Measurements from ENCODE around the gene OR6S1. TPM values are rescaled to one million over a fixed set of nuclear protein-coding genes. Genes with fewer than 3 reads are reported as not detected.

OR6S1 gene
- total RNA-seq, 1 experiment from 2014 or later: not detected

GRCh38 chr14:20681348-20682126, 40.0 kb upstream of the OR6S1 start (continued):
- 0 out of 2 replicates have a peak, but pooled peaks have one; percentile 19 for TF ChIP-seq ETV6 (CRISPR knock-in tag; IDR thresholded peaks at IDR 0.05)
- 0 out of 2 replicates have a peak, but pooled peaks have one; percentile 13 for TF ChIP-seq GABPB1 (CRISPR knock-in tag; IDR thresholded peaks at IDR 0.05)
- TF ChIP-seq CREB1 (CRISPR knock-in tag; IDR thresholded peaks at IDR 0.05): no peak
- TF ChIP-seq E2F4 (CRISPR knock-in tag; IDR thresholded peaks at IDR 0.05; ENCODE audit: borderline replicate concordance, low read depth): no peak
- no peak for TF ChIP-seq AR (CRISPR knock-in tag; IDR thresholded peaks at IDR 0.05)
- TF ChIP-seq TEAD1 (CRISPR knock-in tag; IDR thresholded peaks at IDR 0.05): no peak
- no peak for TF ChIP-seq TCF7 (CRISPR knock-in tag; IDR thresholded peaks at IDR 0.05; ENCODE audit: low read depth)
- TF ChIP-seq HMGXB4 (CRISPR knock-in tag; IDR thresholded peaks at IDR 0.05): peak; percentile 96
- TF ChIP-seq ZBTB43 (CRISPR knock-in tag; IDR thresholded peaks at IDR 0.05): no peak
- no peak for TF ChIP-seq MLX (CRISPR knock-in tag; IDR thresholded peaks at IDR 0.05)
- TF ChIP-seq NR1H2 (CRISPR knock-in tag; IDR thresholded peaks at IDR 0.05): no peak

- DNase-seq (ENCODE audit: low spot score): peak; percentile 38
- peaks cover 28% of the 10 kb centered on the region for H3K4me1 Mint-ChIP-seq
- no peak overlapping the region for H3K4me3 Mint-ChIP-seq
- H3K27me3 Mint-ChIP-seq (ENCODE audit: low read depth): peaks cover 6% of the 10 kb centered on the region
- H3K36me3 Mint-ChIP-seq: no peaks in the 10 kb centered on the region
- H3K9me3 Mint-ChIP-seq: no peaks in the 10 kb centered on the region
- CTCF ChIA-PET: interaction anchor here (0.6 to 8.1 kb wide), 14 partner anchors 10 to 290 kb away, joined by 3 to 106 read pairs (median 8); no protein-coding TSS in a partner anchor
- peak; percentile 5 for ATAC-seq
- H3K27ac Mint-ChIP-seq: peak overlapping the region; percentile 97
- POLR2A ChIA-PET: interaction anchor here (0.6 to 3.6 kb wide), 6 partner anchors 21 to 585 kb away, joined by 3 to 24 read pairs (median 4); partner anchors contain the start of gene PARP2
- TF ChIP-seq SMAD3 (CRISPR knock-in tag; IDR thresholded peaks at IDR 0.05; ENCODE audit: borderline replicate concordance): no peak
- TF ChIP-seq CREM (CRISPR knock-in tag; IDR thresholded peaks at IDR 0.05): no peak
- TF ChIP-seq ERG (CRISPR knock-in tag; IDR thresholded peaks at IDR 0.05): no peak
- TF ChIP-seq ATF3 (CRISPR knock-in tag; conservative IDR thresholded peaks at IDR 0.05): no peak
- TF ChIP-seq CBFB (CRISPR knock-in tag; IDR thresholded peaks at IDR 0.05; ENCODE audit: low read depth): no peak
- no peak for TF ChIP-seq ZBTB21 (CRISPR knock-in tag; IDR thresholded peaks at IDR 0.05; ENCODE audit: borderline replicate concordance)
- no peak for TF ChIP-seq CTCF (IDR thresholded peaks at IDR 0.05)
- TF ChIP-seq TEAD4 (CRISPR knock-in tag; IDR thresholded peaks at IDR 0.05): no peak
- TF ChIP-seq RELA (CRISPR knock-in tag; IDR thresholded peaks at IDR 0.05; ENCODE audit: borderline replicate concordance): no peak
- TF ChIP-seq E2F5 (CRISPR knock-in tag; IDR thresholded peaks at IDR 0.05): no peak
- no peak for TF ChIP-seq ATF1 (CRISPR knock-in tag; IDR thresholded peaks at IDR 0.05)
- TF ChIP-seq GABPB1 (CRISPR knock-in tag; IDR thresholded peaks at IDR 0.05): no peak
- no peak for TF ChIP-seq RORB (CRISPR knock-in tag; IDR thresholded peaks at IDR 0.05)
Measured at GRCh38 chr14:20680843-20681347, 39.4 kb upstream of the OR6S1 start.
